IMR-90 (cell line): Measurements from ENCODE around the gene B2M. TPM values are rescaled to one million over a fixed set of nuclear protein-coding genes. Genes with fewer than 3 reads are reported as not detected.

Source experiments
- ATAC-seq: fragments of 200-7000 bp; cut with Tn5 transposase; 2 replicates; pipeline ENCODE4 v1.9.1; 2020; ENCODE audit warnings: low read depth, mild to moderate bottlenecking, moderate library complexity
- BruUV-seq: library from RNA; stranded (reverse); fragments of 400-500 nt; replicated peaks from 2 replicates; lab custom pipeline; 2021; lab: Mats Ljungman, UMichigan
- CTCF ChIA-PET: fragments of 300-600 bp; formaldehyde crosslinking; extraction: SDS; loops from one replicate; lab custom pipeline; 2021; ENCODE audit warnings: antibody characterized with exemption; lab: Yijun Ruan, JAX
- POLR2A ChIA-PET: fragments of 300-600 bp; sonication (Branson Sonifier 250); formaldehyde crosslinking; loops from one replicate; lab custom pipeline; 2022; ENCODE audit warnings: antibody characterized with exemption; ENCODE audit not compliant: unreplicated experiment; lab: Charles Lee
- DNase-seq: peaks from one replicate; pipeline ENCODE4 v3.0.0; 2013
- H2AFZ ChIP-seq: replicated peaks from 2 replicates; pipeline ENCODE3; 2013; ENCODE audit warnings: low read length, mild to moderate bottlenecking; ENCODE audit not compliant: poor library complexity
- H2AK5ac ChIP-seq: 2 replicates; pipeline ENCODE4 v1.6.1; 2013; ENCODE audit warnings: low read depth, low read length, inconsistent platforms
- H2AK9ac ChIP-seq: replicated peaks from 2 replicates; pipeline ENCODE3; 2013; ENCODE audit warnings: mild to moderate bottlenecking, low read depth, low read length, moderate library complexity; ENCODE audit not compliant: poor library complexity
- H2BK120ac ChIP-seq: 2 replicates; pipeline ENCODE4 v1.6.1; 2013; ENCODE audit warnings: low read depth, low read length, inconsistent platforms
- H2BK15ac ChIP-seq: 3 replicates; pipeline ENCODE4 v1.6.1; 2013; ENCODE audit warnings: low read depth, low read length, inconsistent platforms
- H2BK20ac ChIP-seq: 2 replicates; pipeline ENCODE4 v1.6.1; 2013; ENCODE audit warnings: low read depth, mild to moderate bottlenecking, inconsistent platforms, low read length, moderate library complexity
- H2BK5ac ChIP-seq: 2 replicates; pipeline ENCODE4 v1.6.1; 2013; ENCODE audit warnings: mild to moderate bottlenecking, low read depth, low read length, inconsistent platforms; ENCODE audit not compliant: poor library complexity, severe bottlenecking
- H3K14ac ChIP-seq: replicated peaks from 2 replicates; pipeline ENCODE4 v1.6.1; 2013; ENCODE audit warnings: low read depth, low read length, inconsistent platforms
- H3K18ac ChIP-seq: 2 replicates; pipeline ENCODE4 v1.6.1; 2013; ENCODE audit warnings: low read depth, low read length, control low read depth
- H3K23ac ChIP-seq: 2 replicates; pipeline ENCODE4 v1.6.1; 2013; ENCODE audit warnings: low read depth, low read length, inconsistent platforms
- H3K27ac ChIP-seq: 2 replicates; pipeline ENCODE4 v1.5.1; 2013; ENCODE audit warnings: mild to moderate bottlenecking, control low read depth, low read length; ENCODE audit not compliant: insufficient read depth
- H3K27me3 ChIP-seq: 2 replicates; pipeline ENCODE4 v1.6.1; 2013; ENCODE audit warnings: low read length; ENCODE audit not compliant: control insufficient read depth, insufficient read depth
- H3K36me3 ChIP-seq: 2 replicates; pipeline ENCODE4 v1.6.1; 2013; ENCODE audit warnings: low read length, mixed read lengths; ENCODE audit not compliant: control insufficient read depth, insufficient read depth
- H3K4ac ChIP-seq: 2 replicates; pipeline ENCODE4 v1.6.1; 2013; ENCODE audit warnings: low read depth, low read length, inconsistent platforms
- H3K4me1 ChIP-seq: 2 replicates; pipeline ENCODE4 v1.6.1; 2013; ENCODE audit warnings: low read length, mixed read lengths; ENCODE audit not compliant: control insufficient read depth, insufficient read depth
- H3K4me2 ChIP-seq: 2 replicates; pipeline ENCODE4 v1.6.1; 2013; ENCODE audit warnings: low read depth, mild to moderate bottlenecking, control low read depth, low read length, moderate library complexity
- H3K4me3 ChIP-seq: 2 replicates; pipeline ENCODE4 v1.5.1; 2013; ENCODE audit warnings: low read depth, mild to moderate bottlenecking, control low read depth, low read length, moderate library complexity; ENCODE audit not compliant: insufficient read depth
- H3K56ac ChIP-seq: 2 replicates; pipeline ENCODE4 v1.6.1; 2013; ENCODE audit warnings: low read length, inconsistent platforms; ENCODE audit not compliant: insufficient read depth; ENCODE audit errors: extremely low read depth
- H3K79me1 ChIP-seq, 2 experiments: 2 replicates each; pipeline ENCODE4 v1.6.1; 2013; ENCODE audit warnings: low read length in 2 of 2, inconsistent platforms in 1 of 2, low read depth in 1 of 2
- H3K9ac ChIP-seq: 2 replicates; pipeline ENCODE4 v1.6.1; 2013; ENCODE audit warnings: low read depth, low read length, control low read depth
- H3K9me1 ChIP-seq: 2 replicates; pipeline ENCODE4 v1.6.1; 2013; ENCODE audit warnings: low read length, inconsistent platforms; ENCODE audit not compliant: insufficient read depth
- H3K9me3 ChIP-seq: 2 replicates; pipeline ENCODE4 v1.6.1; 2013; ENCODE audit warnings: low read length; ENCODE audit not compliant: control insufficient read depth, insufficient read depth
- H4K20me1 ChIP-seq: 2 replicates; pipeline ENCODE4 v1.6.1; 2013; ENCODE audit warnings: low read length, inconsistent platforms; ENCODE audit not compliant: insufficient read depth
- H4K5ac ChIP-seq: 2 replicates; pipeline ENCODE4 v1.6.1; 2013; ENCODE audit warnings: mild to moderate bottlenecking, low read depth, low read length, control low read depth
- H4K8ac ChIP-seq, 2 experiments: 2 replicates each; pipeline ENCODE4 v1.6.1; 2013; ENCODE audit warnings: low read depth in 2 of 2, low read length in 2 of 2, control low read depth in 1 of 2, inconsistent platforms in 1 of 2
- H4K91ac ChIP-seq: 2 replicates; pipeline ENCODE4 v1.6.1; 2013; ENCODE audit warnings: low read depth, low read length, inconsistent platforms; ENCODE audit not compliant: insufficient read depth
- BHLHE40 ChIP-seq: fragments of 150-350 bp; IDR thresholded peaks from 2 replicates; pipeline ENCODE4 v1.6.1; 2016; ENCODE audit warnings: mild to moderate bottlenecking, low read depth, low read length
- CEBPB ChIP-seq: IDR thresholded peaks from 2 replicates; pipeline ENCODE4 v1.6.1; 2012; ENCODE audit warnings: low read depth, low read length, improper control_type of control experiment
- CHD1 ChIP-seq: IDR thresholded peaks from 2 replicates; pipeline ENCODE4 v1.6.1; 2012; ENCODE audit warnings: low read depth, low read length, improper control_type of control experiment
- FOS ChIP-seq: fragments of 150-350 bp; IDR thresholded peaks from 2 replicates; pipeline ENCODE4 v1.6.1; 2016; ENCODE audit warnings: low read depth, low read length
- MAFK ChIP-seq: IDR thresholded peaks from 2 replicates; pipeline ENCODE4 v1.6.1; 2012; ENCODE audit warnings: low read depth, low read length, improper control_type of control experiment
- MXI1 ChIP-seq: IDR thresholded peaks from 2 replicates; pipeline ENCODE4 v1.6.1; 2012; ENCODE audit warnings: low read depth, mild to moderate bottlenecking, low read length, moderate library complexity, borderline replicate concordance
- NFE2L2 ChIP-seq: fragments of 150-350 bp; IDR thresholded peaks from 2 replicates; pipeline ENCODE4 v1.6.1; 2016; ENCODE audit warnings: low read depth, mild to moderate bottlenecking, low read length
- POLR2A ChIP-seq: IDR thresholded peaks from 2 replicates; pipeline ENCODE4 v1.6.1; 2012; ENCODE audit warnings: mild to moderate bottlenecking, low read depth, low read length
- RAD21 ChIP-seq: IDR thresholded peaks from 2 replicates; pipeline ENCODE4 v1.6.1; 2012; ENCODE audit warnings: low read length, improper control_type of control experiment
- RCOR1 ChIP-seq: IDR thresholded peaks from 2 replicates; pipeline ENCODE4 v1.6.1; 2012; ENCODE audit warnings: mild to moderate bottlenecking, low read length, improper control_type of control experiment; ENCODE audit not compliant: insufficient replicate concordance
- RFX5 ChIP-seq: IDR thresholded peaks from 2 replicates; pipeline ENCODE4 v1.8.0; 2012; ENCODE audit warnings: low read depth, mild to moderate bottlenecking, low read length, moderate library complexity
- SMC3 ChIP-seq: fragments of 150-350 bp; IDR thresholded peaks from 2 replicates; pipeline ENCODE4 v1.6.1; 2016; ENCODE audit warnings: low read depth, mild to moderate bottlenecking, antibody characterized with exemption, low read length, moderate library complexity
- WGBS, 2 experiments: methylation state at CpG; one replicate each; pipeline versions ENCODE4 v1.1.5 to v1.1.7; 2013; ENCODE audit warnings: missing lambda C conversion rate in 2 of 2; ENCODE audit not compliant: insufficient read length in 1 of 2; ENCODE audit errors: extremely low coverage in 2 of 2; 5-methylcytosine and 5-hydroxymethylcytosine counted together
- dilution Hi-C: fragments of 300-500 bp; cut with HindIII; formaldehyde crosslinking; loops from one replicate; pipeline ENCODE4 v1.14.3; 2018; ENCODE audit warnings: low sequenced_read_pairs; ENCODE audit not compliant: unreplicated experiment
- in situ Hi-C: fragments of 300-500 bp; cut with MboI; formaldehyde crosslinking; loops from 3 replicates; pipeline ENCODE4 v1.14.3; 2019; ENCODE audit warnings: low sequenced_read_pairs, inconsistent platforms, mixed read lengths
- intact Hi-C: fragments of 100-400 bp; cut with micrococcal nuclease; formaldehyde crosslinking; loops from 2 replicates; pipeline ENCODE4 v1.10.0; 2022
- polyA plus RNA-seq, 3 experiments: library from polyadenylated mRNA; depleted of rRNA; stranded (reverse); fragments of >200 nt; gene quantifications; 2 replicates each; pipeline ENCODE4 v1.2.3, GENCODE V29; 2012; ENCODE audit warnings: low replicate concordance in 1 of 3
- total RNA-seq: library from RNA; depleted of rRNA; stranded (reverse); fragments of >200 nt; gene quantifications from 2 replicates; pipeline ENCODE4 v1.2.3, GENCODE V29; 2012
- TF ChIP-seq, protein P1 (sequence below): fragments of 150-350 bp; IDR thresholded peaks from 2 replicates; pipeline ENCODE4 v1.6.1; 2017; ENCODE audit warnings: mild to moderate bottlenecking, antibody characterized with exemption, low read length, low read depth
- TF ChIP-seq, protein P2 (sequence below): fragments of 150-350 bp; IDR thresholded peaks from 2 replicates; pipeline ENCODE4 v1.6.1; 2016; ENCODE audit warnings: low read depth, mild to moderate bottlenecking, low read length, moderate library complexity, borderline replicate concordance

The B2M gene
- total and polyA plus RNA-seq, 2 of the 4 experiments (the other 2 are of a cell fraction): 895 to 3,394 TPM

DNA sequence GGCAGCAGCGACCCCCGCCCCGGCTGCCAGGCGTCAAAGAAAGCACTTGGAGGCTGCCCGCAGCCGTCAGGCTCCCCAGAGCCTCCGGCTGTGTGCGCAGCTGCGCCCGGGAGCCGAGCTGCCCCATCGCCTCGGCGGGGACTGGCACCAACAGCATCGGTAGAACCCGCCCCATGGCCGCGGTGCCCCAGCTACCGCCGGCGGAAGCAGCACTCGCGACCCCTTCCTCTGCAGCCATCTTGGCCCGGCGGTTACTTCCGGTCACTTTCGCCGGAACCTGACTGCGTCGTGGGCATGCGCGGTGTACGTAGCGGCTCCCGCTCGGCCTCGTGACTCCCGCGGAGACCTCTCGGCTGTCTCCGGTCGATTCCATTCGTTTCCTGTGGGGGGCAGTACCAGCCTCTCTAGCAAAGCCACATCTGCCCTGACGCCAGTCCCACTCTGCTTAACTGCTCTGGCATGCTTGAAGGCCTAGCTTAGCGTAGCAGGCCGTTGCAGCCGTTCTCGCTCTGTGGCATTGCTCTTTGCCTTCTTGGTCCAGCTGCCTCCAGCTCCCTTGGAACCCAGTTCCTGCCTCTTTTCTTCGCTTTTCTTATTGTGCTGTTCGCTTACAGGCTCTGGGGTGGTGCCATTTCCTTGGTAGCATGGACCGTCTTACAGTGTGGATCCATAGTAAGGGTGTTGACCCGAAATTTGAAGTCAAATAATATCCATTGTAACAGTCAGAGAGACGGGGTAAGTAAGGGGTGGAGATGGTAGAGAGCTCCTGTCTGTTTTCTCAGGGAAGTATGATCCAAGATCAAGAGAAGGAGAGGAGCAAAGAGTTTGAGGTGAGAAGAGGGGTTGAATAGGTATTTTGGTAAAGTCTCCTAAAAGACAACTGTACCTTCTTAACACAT, 47.7 kb upstream of the B2M start, which contains the start of gene SPG11:
TSS of gene SPG11 (minus strand) at position 253 of the 899 bp plus-strand sequence. CDS start at position 238, 15 bp downstream.
- Histone ChIP-seq H2BK5ac (peak within 1 kb of the TSS; percentile 63), H3K36me3 (peaks cover 2% of the 10 kb centered on the region), H4K5ac (peak within 1 kb of the TSS; percentile 95), H3K56ac (peak within 1 kb of the TSS; percentile 65), H3K9me3 (no peaks in the 10 kb centered on the region), H3K79me1 (peaks cover 15 to 25% of the 10 kb centered on the region in 2 experiments; a peak in 3 of 4 replicates), H3K27ac (peak within 1 kb of the TSS; percentile 73), H3K4me3 (peak within 1 kb of the TSS; percentile 60), H3K4me1 (0 out of 2 replicates have a peak, but pooled peaks cover 3% of the 10 kb centered on the region), H2AFZ (peak within 1 kb of the TSS; percentile 98), H3K9ac (peak within 1 kb of the TSS; percentile 73), H4K91ac (peak within 1 kb of the TSS; percentile 63), H2BK120ac (peak within 1 kb of the TSS; percentile 43; the same call in 1 of the 2 replicates), H3K14ac (peak within 1 kb of the TSS; percentile 57), H4K8ac (peak within 1 kb of the TSS; percentile 84 to 97), H3K23ac (peak within 1 kb of the TSS; percentile 93), H2BK20ac (peak within 1 kb of the TSS; percentile 22; the same call in 1 of the 2 replicates), H3K27me3 (peaks cover 5% of the 10 kb centered on the region), H4K20me1 (no peaks in the 10 kb centered on the region), H2BK15ac (no peak within 1 kb of the TSS; the same call in 2 of the 3 replicates), H3K18ac (peak within 1 kb of the TSS; percentile 27; the same call in 1 of the 2 replicates), H3K9me1 (peaks cover 7% of the 10 kb centered on the region; the same call in 1 of the 2 replicates), H2AK5ac (peak within 1 kb of the TSS; percentile 39; the same call in 1 of the 2 replicates), H2AK9ac (peak within 1 kb of the TSS; percentile 98), H3K4ac (peak within 1 kb of the TSS; percentile 79), H3K4me2 (peak within 1 kb of the TSS; percentile 81)
- POLR2A ChIA-PET: interaction anchor here (1.2 to 2.0 kb wide), 2 partner anchors 73 to 75 kb away, joined by 4 to 7 read pairs; partner anchors contain the start of gene TRIM69
- in situ Hi-C loops (no loop called here), intact Hi-C loops (loop anchor here (1.0 to 5.0 kb wide), 4 partner anchors 48 to 374 kb away; partner anchors contain the start of genes B2M and PATL2), dilution Hi-C loops (no loop called here)
- BruUV-seq: no TSS peak
- WGBS, 2 experiments: 4% methylated on average over 33 of the region's 53 CpGs; no CpG with 5 or more reads in 1 of the 2 experiments
- CTCF ChIA-PET: interaction anchor here (0.6 to 1.9 kb wide), 15 partner anchors 39 to 258 kb away, joined by 3 to 19 read pairs (median 3); partner anchors contain the start of genes B2M, PATL2 and TRIM69
- ATAC-seq: peak; percentile 97
- DNase-seq: peak; percentile 97
- TF ChIP-seq BHLHE40 (peak; percentile 20), SMC3 (peak; percentile 85), RAD21 (peak; percentile 93), POLR2A (peak; percentile 83), MXI1 (peak; percentile 60; the same call in 1 of the 2 replicates), RFX5 (peak; percentile 44), MAFK (no peak), FOS (no peak), CHD1 (no peak), NFE2L2 (no peak), CEBPB (no peak), RCOR1 (peak; percentile 33)
- TF ChIP-seq, protein P1, sequence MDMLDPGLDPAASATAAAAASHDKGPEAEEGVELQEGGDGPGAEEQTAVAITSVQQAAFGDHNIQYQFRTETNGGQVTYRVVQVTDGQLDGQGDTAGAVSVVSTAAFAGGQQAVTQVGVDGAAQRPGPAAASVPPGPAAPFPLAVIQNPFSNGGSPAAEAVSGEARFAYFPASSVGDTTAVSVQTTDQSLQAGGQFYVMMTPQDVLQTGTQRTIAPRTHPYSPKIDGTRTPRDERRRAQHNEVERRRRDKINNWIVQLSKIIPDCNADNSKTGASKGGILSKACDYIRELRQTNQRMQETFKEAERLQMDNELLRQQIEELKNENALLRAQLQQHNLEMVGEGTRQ: peak; percentile 92
- TF ChIP-seq, protein P2, sequence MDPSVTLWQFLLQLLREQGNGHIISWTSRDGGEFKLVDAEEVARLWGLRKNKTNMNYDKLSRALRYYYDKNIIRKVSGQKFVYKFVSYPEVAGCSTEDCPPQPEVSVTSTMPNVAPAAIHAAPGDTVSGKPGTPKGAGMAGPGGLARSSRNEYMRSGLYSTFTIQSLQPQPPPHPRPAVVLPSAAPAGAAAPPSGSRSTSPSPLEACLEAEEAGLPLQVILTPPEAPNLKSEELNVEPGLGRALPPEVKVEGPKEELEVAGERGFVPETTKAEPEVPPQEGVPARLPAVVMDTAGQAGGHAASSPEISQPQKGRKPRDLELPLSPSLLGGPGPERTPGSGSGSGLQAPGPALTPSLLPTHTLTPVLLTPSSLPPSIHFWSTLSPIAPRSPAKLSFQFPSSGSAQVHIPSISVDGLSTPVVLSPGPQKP: no peak
